ENCODE measurements around the gene MDFIC.

GRCh38 chr7:115066634-115067033, 144.7 kb downstream of the MDFIC start:
- TF ChIP-seq CTCF (IDR thresholded peaks at IDR 0.05) (no peak), EZH2 (IDR thresholded peaks at IDR 0.05; ENCODE audit: borderline replicate concordance, insufficient read depth, low read depth, low read length, poor library complexity, severe bottlenecking) (no peak)

Data from B cell (primary cell).